ENCODE measurements around the gene C11orf24. TPM values are rescaled to one million over a fixed set of nuclear protein-coding genes. Genes with fewer than 3 reads are reported as not detected.

The C11orf24 gene
- total and polyA plus RNA-seq, 2 donors (not counting 1 experiment from before 2014, with no cell fraction given) = 88.6 to 94.2 TPM

- peak overlapping the region; percentile 75 for H3K4me2 ChIP-seq (replicated peaks; ENCODE audit: low read depth, low read length, poor library complexity, severe bottlenecking)
- peaks cover 52 to 56% of the 10 kb centered on the region in 2 donors for H3K4me1 ChIP-seq (ENCODE audit: control insufficient read depth in 2 of 2, insufficient read depth in 2 of 2, low read length in 2 of 2)
- no peak overlapping the region for H2AFZ ChIP-seq (ENCODE audit: insufficient read depth, low read depth, low read length, poor library complexity, severe bottlenecking)
- H3K4me1 Mint-ChIP-seq = peaks cover 64% of the 10 kb centered on the region
- ATAC-seq (ENCODE audit: low read depth) (no peak), DNase-seq (no peak)
- TF ChIP-seq EZH2 (IDR thresholded peaks at IDR 0.05; ENCODE audit: borderline replicate concordance, insufficient read depth, low read depth, low read length, poor library complexity, severe bottlenecking) (no peak), CTCF (IDR thresholded peaks at IDR 0.05) (no peak)
- H3K36me3 ChIP-seq (replicated peaks in 1 of 2; ENCODE audit: control extremely low read depth in 1 of 2, control insufficient read depth in 1 of 2, extremely low read depth in 1 of 2, insufficient read depth in 2 of 2, low read length in 1 of 2) = peaks cover 1 to 69% of the 10 kb centered on the region in 2 experiments
- H3K9ac ChIP-seq (ENCODE audit: low read length) = no peak overlapping the region
- intact Hi-C loops (cut with micrococcal nuclease) = no loop called here
- peak overlapping the region; percentile 46 for H3K4me3 Mint-ChIP-seq
- 91% methylated on average over 11 of the region's 13 CpGs for WGBS (ENCODE audit: insufficient coverage)
- peaks cover 0 to 3% (median 0%) of the 10 kb centered on the region in 3 donors for H3K9me3 ChIP-seq (ENCODE audit: control extremely low read depth in 1 of 3, control insufficient read depth in 2 of 3, insufficient read depth in 1 of 3, low read length in 2 of 3)
- ChIA-PET CTCF (interaction anchor here (0.9 to 10.9 kb wide), 6 partner anchors 8 to 119 kb away, joined by 3 to 427 read pairs (median 32); no protein-coding TSS in a partner anchor), POLR2A (interaction anchor here (0.7 to 1.8 kb wide), 2 partner anchors 18 to 31 kb away, joined by 3 to 8 read pairs; no protein-coding TSS in a partner anchor)
- H3K4me3 ChIP-seq (ENCODE audit: control extremely low read depth in 1 of 5, extremely low read depth in 1 of 5, insufficient read depth in 1 of 5, low read depth in 2 of 5, low read length in 4 of 5) = no peak overlapping the region
- H3K27ac Mint-ChIP-seq = peak overlapping the region; percentile 70
- H3K27me3 Mint-ChIP-seq = no peaks in the 10 kb centered on the region
- no peaks in the 10 kb centered on the region for H3K9me3 Mint-ChIP-seq (ENCODE audit: insufficient read depth)
- H3K79me2 ChIP-seq (ENCODE audit: control insufficient read depth, insufficient read depth, low read length) = peaks cover 59% of the 10 kb centered on the region
- H3K27me3 ChIP-seq (replicated peaks in 1 of 4; ENCODE audit: control extremely low read depth in 1 of 4, control insufficient read depth in 3 of 4, insufficient read depth in 4 of 4, low read length in 3 of 4) = no peaks in the 10 kb centered on the region
- H4K20me1 ChIP-seq (ENCODE audit: control insufficient read depth, insufficient read depth, low read length, poor library complexity, severe bottlenecking) = peaks cover 44% of the 10 kb centered on the region
- peak overlapping the region in 1 of 2 donors; percentile 21 for H3K27ac ChIP-seq (ENCODE audit: low read length in 2 of 2)
Observed at GRCh38 chr11:68264741-68265540, 6.8 kb downstream of the C11orf24 start.

- Mint-ChIP-seq H3K9me3 (ENCODE audit: insufficient read depth) (no peaks in the 10 kb centered on the region), H3K27ac (no peak overlapping the region), H3K4me3 (no peak overlapping the region), H3K27me3 (no peaks in the 10 kb centered on the region), H3K4me1 (peaks cover 62% of the 10 kb centered on the region)
- DNase-seq (no peak), ATAC-seq (ENCODE audit: low read depth) (no peak)
- CTCF ChIA-PET = interaction anchor here (9.3 to 10.0 kb wide), 2 partner anchors 8 to 36 kb away, joined by 141 to 427 read pairs; partner anchors contain the start of gene C11orf24
- 100% methylated on average over 1 of the region's 1 CpG for WGBS (ENCODE audit: insufficient coverage)
- H3K36me3 ChIP-seq (replicated peaks in 1 of 2; ENCODE audit: control extremely low read depth in 1 of 2, control insufficient read depth in 1 of 2, extremely low read depth in 1 of 2, insufficient read depth in 2 of 2, low read length in 1 of 2) = peaks cover 1 to 69% of the 10 kb centered on the region in 2 experiments
- H2AFZ ChIP-seq (ENCODE audit: insufficient read depth, low read depth, low read length, poor library complexity, severe bottlenecking) = no peak overlapping the region
- no peak overlapping the region for H3K27ac ChIP-seq (ENCODE audit: low read length in 2 of 2)
- H3K9ac ChIP-seq (ENCODE audit: low read length) = no peak overlapping the region
- no peaks in the 10 kb centered on the region for H3K27me3 ChIP-seq (replicated peaks in 1 of 4; ENCODE audit: control extremely low read depth in 1 of 4, control insufficient read depth in 3 of 4, insufficient read depth in 4 of 4, low read length in 3 of 4)
- H3K9me3 ChIP-seq (ENCODE audit: control extremely low read depth in 1 of 3, control insufficient read depth in 2 of 3, insufficient read depth in 1 of 3, low read length in 2 of 3) = peaks cover 0 to 3% (median 0%) of the 10 kb centered on the region in 3 donors
- H4K20me1 ChIP-seq (ENCODE audit: control insufficient read depth, insufficient read depth, low read length, poor library complexity, severe bottlenecking) = peaks cover 38% of the 10 kb centered on the region
- peaks cover 45 to 49% of the 10 kb centered on the region in 2 donors for H3K4me1 ChIP-seq (ENCODE audit: control insufficient read depth in 2 of 2, insufficient read depth in 2 of 2, low read length in 2 of 2)
- H3K79me2 ChIP-seq (ENCODE audit: control insufficient read depth, insufficient read depth, low read length) = peaks cover 52% of the 10 kb centered on the region
- no peak for TF ChIP-seq EZH2 (IDR thresholded peaks at IDR 0.05; ENCODE audit: borderline replicate concordance, insufficient read depth, low read depth, low read length, poor library complexity, severe bottlenecking)
- no peak for TF ChIP-seq CTCF (IDR thresholded peaks at IDR 0.05)
- intact Hi-C loops (cut with micrococcal nuclease) = no loop called here
- no peak overlapping the region for H3K4me2 ChIP-seq (replicated peaks; ENCODE audit: low read depth, low read length, poor library complexity, severe bottlenecking)
- POLR2A ChIA-PET = no interaction called here
- H3K4me3 ChIP-seq (ENCODE audit: control extremely low read depth in 1 of 5, extremely low read depth in 1 of 5, insufficient read depth in 1 of 5, low read depth in 2 of 5, low read length in 4 of 5) = no peak overlapping the region
Observed at GRCh38 chr11:68264244-68264643, 7.5 kb downstream of the C11orf24 start.
